Natural killer cell (primary cell): Measurements from ENCODE around the gene PLAC8. TPM values are rescaled to one million over a fixed set of nuclear protein-coding genes. Genes with fewer than 3 reads are reported as not detected.

ENCODE experiments used
- ATAC-seq, 3 donors: fragments of 150-1000 bp in 2 of 3; fragments of 200-7000 bp in 1 of 3; cut with Tn5 transposase; 1 replicate in 1 of 3; 2 replicates in 2 of 3; pipeline ENCODE4 v1.10.0; 2021; ENCODE audit warnings: mild to moderate bottlenecking in 2 of 3, moderate library complexity in 2 of 3
- DNase-seq, 2 donors: peaks; one replicate each; pipeline versions ENCODE4 v3.0.0 to v3.0.0-alpha.2; 2013 to 2021; ENCODE audit warnings: mixed read lengths in 1 of 2
- H3K27ac ChIP-seq: one replicate; pipeline ENCODE4 v1.5.1; 2013; ENCODE audit warnings: mild to moderate bottlenecking, low read length
- H3K27me3 ChIP-seq: one replicate; pipeline ENCODE4 v1.6.1; 2013; ENCODE audit warnings: low read length; ENCODE audit not compliant: control insufficient read depth, insufficient read depth
- H3K36me3 ChIP-seq: one replicate; pipeline ENCODE4 v1.6.1; 2013; ENCODE audit warnings: low read length; ENCODE audit not compliant: control insufficient read depth, insufficient read depth
- H3K4me1 ChIP-seq: one replicate; pipeline ENCODE4 v1.6.1; 2013; ENCODE audit warnings: low read length; ENCODE audit not compliant: control insufficient read depth, insufficient read depth
- H3K4me3 ChIP-seq: one replicate; pipeline ENCODE4 v1.5.1; 2013; ENCODE audit warnings: low read length
- H3K9me3 ChIP-seq: one replicate; pipeline ENCODE4 v1.6.1; 2013; ENCODE audit warnings: low read length; ENCODE audit not compliant: control insufficient read depth, insufficient read depth
- H3K27ac Mint-ChIP-seq, 2 donors: one replicate each; pipeline ENCODE4 v1.8.0; 2022; ENCODE audit warnings: mild to moderate bottlenecking in 2 of 2, mixed read lengths in 2 of 2, moderate library complexity in 1 of 2
- H3K27me3 Mint-ChIP-seq, 2 donors: one replicate each; pipeline ENCODE4 v1.8.0; 2022; ENCODE audit warnings: low read depth in 2 of 2, mixed read lengths in 2 of 2
- H3K36me3 Mint-ChIP-seq: one replicate; pipeline ENCODE4 v1.8.0; 2022; ENCODE audit warnings: mixed read lengths
- H3K4me1 Mint-ChIP-seq, 2 donors: one replicate each; pipeline ENCODE4 v1.8.0; 2022; ENCODE audit warnings: mixed read lengths in 2 of 2
- H3K4me3 Mint-ChIP-seq: one replicate; pipeline ENCODE4 v1.8.0; 2022; ENCODE audit warnings: mild to moderate bottlenecking, moderate library complexity, mixed read lengths
- H3K9me3 Mint-ChIP-seq, 2 donors: one replicate each; pipeline ENCODE4 v1.8.0; 2022; ENCODE audit warnings: mixed read lengths in 2 of 2
- WGBS: methylation state at CpG from one replicate; pipeline ENCODE4 v1.1.7; 2013; ENCODE audit warnings: missing lambda C conversion rate; ENCODE audit not compliant: insufficient coverage; 5-methylcytosine and 5-hydroxymethylcytosine counted together
- intact Hi-C: fragments of 100-400 bp; cut with micrococcal nuclease; formaldehyde crosslinking; loops from one replicate; pipeline ENCODE4 v1.14.2; 2022
- total RNA-seq, 4 donors: library from RNA; stranded (reverse); fragments of 120-200 nt in 1 of 4; gene quantifications; one replicate each; pipeline versions ENCODE4 v1.2.3 to v1.2.4, GENCODE V29; 2013 to 2022
- TF ChIP-seq, protein P1 (sequence below): fragments of 200-600 bp; IDR thresholded peaks from one replicate; pipeline ENCODE4 v1.8.0; 2022; ENCODE audit warnings: antibody characterized with exemption

Gene PLAC8, protein sequence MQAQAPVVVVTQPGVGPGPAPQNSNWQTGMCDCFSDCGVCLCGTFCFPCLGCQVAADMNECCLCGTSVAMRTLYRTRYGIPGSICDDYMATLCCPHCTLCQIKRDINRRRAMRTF
- 100 to 1,000 TPM; 684 to 889 (median 821) TPM for total RNA-seq
- total RNA-seq (2013) = 850 TPM

DNA sequence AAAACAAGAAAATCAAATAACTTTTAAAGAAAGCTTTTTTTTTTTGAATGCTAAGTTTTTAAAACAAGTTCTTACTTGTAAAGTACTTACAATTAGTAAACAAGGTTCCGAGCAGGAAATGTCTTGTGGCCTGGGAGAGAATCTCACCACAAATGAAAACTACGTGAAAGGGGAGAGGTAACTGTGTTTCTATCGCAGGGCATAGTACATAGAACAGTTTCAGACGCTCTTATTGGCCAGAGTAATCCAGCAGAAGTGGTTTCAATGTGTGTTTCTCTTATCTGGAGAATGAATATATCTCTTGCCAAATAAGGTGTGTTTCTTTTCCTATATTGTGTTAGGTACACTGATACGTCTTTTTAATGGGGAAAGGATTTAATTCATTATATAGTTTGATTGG lies at the start of gene PLAC8:
TSS of gene PLAC8 (minus strand) at position 154 of the 400 bp plus-strand sequence. CDS start 6,808 bp downstream, outside the sequence.
- H3K36me3 ChIP-seq = peaks cover 6% of the 10 kb centered on the region
- Mint-ChIP-seq H3K27ac (peak within 1 kb of the TSS; percentile 96 to 98), H3K4me3 (peak within 1 kb of the TSS; percentile 100), H3K9me3 (no peaks in the 10 kb centered on the region), H3K36me3 (peaks cover 14% of the 10 kb centered on the region), H3K27me3 (no peaks in the 10 kb centered on the region), H3K4me1 (peaks cover 49 to 52% of the 10 kb centered on the region in 2 donors)
- no peaks in the 10 kb centered on the region for H3K27me3 ChIP-seq
- intact Hi-C loops = loop anchor here (5.0 kb wide), 2 partner anchors 102 to 222 kb away; partner anchors contain the start of genes LIN54 and SEC31A
- peak within 1 kb of the TSS; percentile 67 for H3K27ac ChIP-seq
- no peaks in the 10 kb centered on the region for H3K9me3 ChIP-seq
- TF ChIP-seq, protein P1, sequence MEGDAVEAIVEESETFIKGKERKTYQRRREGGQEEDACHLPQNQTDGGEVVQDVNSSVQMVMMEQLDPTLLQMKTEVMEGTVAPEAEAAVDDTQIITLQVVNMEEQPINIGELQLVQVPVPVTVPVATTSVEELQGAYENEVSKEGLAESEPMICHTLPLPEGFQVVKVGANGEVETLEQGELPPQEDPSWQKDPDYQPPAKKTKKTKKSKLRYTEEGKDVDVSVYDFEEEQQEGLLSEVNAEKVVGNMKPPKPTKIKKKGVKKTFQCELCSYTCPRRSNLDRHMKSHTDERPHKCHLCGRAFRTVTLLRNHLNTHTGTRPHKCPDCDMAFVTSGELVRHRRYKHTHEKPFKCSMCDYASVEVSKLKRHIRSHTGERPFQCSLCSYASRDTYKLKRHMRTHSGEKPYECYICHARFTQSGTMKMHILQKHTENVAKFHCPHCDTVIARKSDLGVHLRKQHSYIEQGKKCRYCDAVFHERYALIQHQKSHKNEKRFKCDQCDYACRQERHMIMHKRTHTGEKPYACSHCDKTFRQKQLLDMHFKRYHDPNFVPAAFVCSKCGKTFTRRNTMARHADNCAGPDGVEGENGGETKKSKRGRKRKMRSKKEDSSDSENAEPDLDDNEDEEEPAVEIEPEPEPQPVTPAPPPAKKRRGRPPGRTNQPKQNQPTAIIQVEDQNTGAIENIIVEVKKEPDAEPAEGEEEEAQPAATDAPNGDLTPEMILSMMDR = no peak
- DNase-seq (peak in 1 of 2 donors; percentile 86), ATAC-seq (peak; percentile 52 to 71 (median 65))
- WGBS = 0% methylated on average over 5 of the region's 5 CpGs
- H3K4me3 ChIP-seq = peak within 1 kb of the TSS; percentile 79
- peaks cover 17% of the 10 kb centered on the region for H3K4me1 ChIP-seq

- intact Hi-C loops = no loop called here
- no peaks in the 10 kb centered on the region for H3K4me1 ChIP-seq
- H3K27ac ChIP-seq = no peak overlapping the region
- no peaks in the 10 kb centered on the region for H3K36me3 ChIP-seq
- DNase-seq (peak in 1 of 2 donors; percentile 34), ATAC-seq (no peak)
- TF ChIP-seq, protein P1 = no peak
- no peak overlapping the region for H3K4me3 ChIP-seq
- H3K27me3 Mint-ChIP-seq = no peaks in the 10 kb centered on the region
- H3K27ac Mint-ChIP-seq = no peak overlapping the region
- WGBS = 58% methylated on average over 2 of the region's 2 CpGs
- H3K4me3 Mint-ChIP-seq = no peak overlapping the region
- no peaks in the 10 kb centered on the region for H3K27me3 ChIP-seq
- H3K4me1 Mint-ChIP-seq = peaks cover 26 to 37% of the 10 kb centered on the region in 2 donors
- no peaks in the 10 kb centered on the region for H3K9me3 Mint-ChIP-seq
- no peaks in the 10 kb centered on the region for H3K9me3 ChIP-seq
- no peaks in the 10 kb centered on the region for H3K36me3 Mint-ChIP-seq
Observed at GRCh38 chr4:83153417-83153816, 38.9 kb upstream of the PLAC8 start.

- no peaks in the 10 kb centered on the region for H3K27me3 Mint-ChIP-seq
- ATAC-seq (no peak), DNase-seq (no peak)
- no peak overlapping the region for H3K27ac Mint-ChIP-seq
- no peak overlapping the region for H3K4me3 Mint-ChIP-seq
- Histone ChIP-seq H3K4me1 (no peaks in the 10 kb centered on the region), H3K27me3 (no peaks in the 10 kb centered on the region), H3K9me3 (no peaks in the 10 kb centered on the region), H3K27ac (no peak overlapping the region), H3K4me3 (no peak overlapping the region), H3K36me3 (no peaks in the 10 kb centered on the region)
- H3K4me1 Mint-ChIP-seq = peaks cover 26 to 37% of the 10 kb centered on the region in 2 donors
- H3K36me3 Mint-ChIP-seq = no peaks in the 10 kb centered on the region
- intact Hi-C loops = no loop called here
- H3K9me3 Mint-ChIP-seq = no peaks in the 10 kb centered on the region
- WGBS = 89% methylated on average over 6 of the region's 6 CpGs
- TF ChIP-seq, protein P1 = no peak
Observed at GRCh38 chr4:83152746-83153145, 38.2 kb upstream of the PLAC8 start.

DNA sequence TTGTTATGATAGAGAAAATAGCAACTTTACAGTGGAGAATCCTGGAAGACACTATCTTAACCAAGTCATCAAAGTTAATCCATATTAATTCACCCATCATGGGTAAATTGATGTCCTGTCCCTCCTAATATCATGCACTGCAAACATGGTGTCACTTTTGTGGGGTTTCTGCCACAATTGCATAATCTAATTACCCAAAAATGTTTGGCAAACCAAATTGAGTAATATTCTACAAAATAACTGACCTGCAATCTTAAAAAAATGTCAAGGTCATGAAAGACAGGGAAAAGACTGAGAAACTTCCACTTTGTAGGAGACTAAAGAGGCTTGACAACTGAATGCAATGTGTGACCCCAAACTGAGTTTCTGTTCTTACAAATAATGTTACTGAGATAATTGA lies 37.1 kb upstream of the PLAC8 start:
- no peaks in the 10 kb centered on the region for H3K36me3 Mint-ChIP-seq
- H3K27ac Mint-ChIP-seq = no peak overlapping the region
- DNase-seq (no peak), ATAC-seq (no peak)
- intact Hi-C loops = no loop called here
- Histone ChIP-seq H3K9me3 (no peaks in the 10 kb centered on the region), H3K36me3 (no peaks in the 10 kb centered on the region), H3K4me1 (no peaks in the 10 kb centered on the region), H3K4me3 (no peak overlapping the region), H3K27ac (no peak overlapping the region), H3K27me3 (no peaks in the 10 kb centered on the region)
- TF ChIP-seq, protein P1 = no peak
- no peaks in the 10 kb centered on the region for H3K27me3 Mint-ChIP-seq
- peaks cover 26 to 37% of the 10 kb centered on the region in 2 donors for H3K4me1 Mint-ChIP-seq
- no peaks in the 10 kb centered on the region for H3K9me3 Mint-ChIP-seq
- no peak overlapping the region for H3K4me3 Mint-ChIP-seq
